HG02588 (cell line): ENCODE results near the gene NCK2.
"Not testable (repeated sequence)": the region's sequence is repeated elsewhere in the genome, so short reads cannot be mapped to it uniquely, and the experiment has no call there.

Experiments used
- ATAC-seq: cut with Tn5 transposase; IDR thresholded peaks from one replicate; pipeline ENCODE4 v1.9.1; 2021; ENCODE audit warnings: mild to moderate bottlenecking, moderate library complexity; ENCODE audit not compliant: unreplicated experiment

NCK2 gene

GRCh38 chr2:105883911-105884694, 139.4 kb downstream of the NCK2 start:
- ATAC-seq = no peak

DNA sequence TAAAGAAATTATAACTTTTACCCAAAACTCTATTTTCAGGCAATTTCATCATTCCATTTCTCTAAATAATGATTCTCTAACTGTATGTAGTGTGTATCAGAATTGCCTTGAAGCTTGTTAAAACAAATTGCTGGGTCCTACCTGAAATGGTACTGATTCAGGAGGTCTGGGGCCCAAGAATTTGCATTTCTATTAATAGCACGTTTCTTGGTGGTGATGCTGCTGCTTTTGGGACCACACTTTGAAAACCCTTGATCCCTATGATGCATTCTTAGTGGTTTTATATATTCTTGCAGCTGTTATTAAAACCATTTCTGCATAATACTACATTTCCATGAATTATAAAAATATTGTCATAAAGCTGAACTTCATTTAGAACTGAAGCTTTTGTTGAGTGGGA, 140.7 kb downstream of the NCK2 start:
- ATAC-seq = no peak

DNA sequence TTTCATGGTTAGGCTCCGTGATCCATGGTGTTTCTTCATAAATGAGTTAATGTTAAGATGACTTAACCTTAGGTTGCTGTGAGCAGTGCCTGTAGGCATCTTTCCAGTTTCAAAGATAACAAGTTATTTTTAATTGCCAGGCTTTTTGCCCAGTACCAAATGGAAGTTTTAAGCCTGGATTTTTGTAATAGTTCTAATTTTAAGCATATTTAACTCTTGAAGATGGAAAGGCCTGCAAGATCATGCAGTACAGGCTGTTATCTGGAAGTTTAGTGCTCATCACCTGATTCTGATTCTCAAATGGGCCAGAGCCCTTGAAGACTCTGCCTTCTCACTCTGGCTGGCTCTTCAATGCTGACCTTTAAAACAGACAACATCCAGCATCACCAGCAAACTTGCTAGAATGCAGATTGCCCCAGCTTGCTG, 141.3 kb downstream of the NCK2 start:
- no peak for ATAC-seq

DNA sequence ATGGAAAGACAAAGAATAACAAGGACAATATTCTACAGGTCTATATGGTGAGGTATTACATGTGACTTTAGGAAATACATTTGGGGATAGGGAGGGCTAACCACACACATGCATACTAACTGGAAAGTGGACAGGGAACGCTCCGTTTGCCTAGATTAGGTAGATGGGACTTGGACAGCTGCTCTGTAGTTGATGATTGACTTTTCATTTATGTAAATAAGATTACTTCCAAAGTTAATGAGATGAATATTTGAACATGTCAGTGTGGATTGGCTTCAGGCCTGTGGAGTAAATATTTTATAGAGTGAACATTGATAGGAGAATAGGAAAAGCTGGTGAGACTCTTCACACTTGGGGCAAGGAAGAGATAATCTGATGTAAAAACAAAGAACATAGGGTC, 142.0 kb downstream of the NCK2 start:
- ATAC-seq = no peak

GRCh38 chr2:105887256-105887655, 142.5 kb downstream of the NCK2 start:
- ATAC-seq = no peak

- no peak for ATAC-seq
These were observed 143.9 kb downstream of the NCK2 start for GRCh38 chr2:105888625-105889024.

GRCh38 chr2:105889046-105889445, 144.3 kb downstream of the NCK2 start:
- ATAC-seq = no peak

DNA sequence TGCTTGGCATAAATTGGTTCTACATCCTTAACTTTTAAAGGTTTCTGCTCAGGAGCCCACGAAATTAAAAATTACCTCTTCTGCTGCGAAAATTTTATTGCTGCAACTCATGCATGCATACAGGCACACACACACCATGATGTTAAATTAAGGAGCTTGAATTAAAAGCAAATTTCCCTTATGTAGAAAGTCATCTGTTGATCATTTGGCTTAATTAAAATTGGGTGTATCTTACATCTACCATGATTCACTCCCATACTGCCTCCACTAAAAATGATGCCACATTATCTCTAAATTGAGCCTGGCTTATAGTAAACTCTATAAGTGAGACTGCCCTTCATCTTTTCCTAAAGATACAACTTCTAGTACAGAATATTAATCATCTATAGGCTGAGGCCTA, 145.4 kb downstream of the NCK2 start:
- no peak for ATAC-seq

DNA sequence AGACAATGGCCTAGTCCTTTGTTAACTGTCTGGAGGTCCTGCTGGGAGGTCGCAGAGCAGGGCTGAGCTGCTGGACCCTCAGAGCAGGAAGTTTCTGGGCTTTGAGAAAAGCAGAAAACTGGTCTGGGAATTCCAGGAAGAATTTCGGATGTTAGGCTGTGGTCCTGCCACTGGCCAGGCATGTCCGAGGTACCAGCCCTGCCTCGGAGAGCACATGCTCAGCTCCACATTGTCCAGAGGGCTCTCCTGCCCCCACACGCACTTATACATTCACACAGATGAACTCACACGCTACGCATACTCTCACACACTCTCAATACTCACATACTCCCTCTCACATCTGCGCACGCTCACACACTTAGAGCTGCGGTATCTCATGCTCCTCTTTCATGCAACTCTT, 146.1 kb downstream of the NCK2 start:
- no peak for ATAC-seq

- ATAC-seq = no peak
These were observed 148.6 kb downstream of the NCK2 start for GRCh38 chr2:105893011-105893995.

GRCh38 chr2:105894327-105894944, 149.7 kb downstream of the NCK2 start:
- no peak for ATAC-seq

DNA sequence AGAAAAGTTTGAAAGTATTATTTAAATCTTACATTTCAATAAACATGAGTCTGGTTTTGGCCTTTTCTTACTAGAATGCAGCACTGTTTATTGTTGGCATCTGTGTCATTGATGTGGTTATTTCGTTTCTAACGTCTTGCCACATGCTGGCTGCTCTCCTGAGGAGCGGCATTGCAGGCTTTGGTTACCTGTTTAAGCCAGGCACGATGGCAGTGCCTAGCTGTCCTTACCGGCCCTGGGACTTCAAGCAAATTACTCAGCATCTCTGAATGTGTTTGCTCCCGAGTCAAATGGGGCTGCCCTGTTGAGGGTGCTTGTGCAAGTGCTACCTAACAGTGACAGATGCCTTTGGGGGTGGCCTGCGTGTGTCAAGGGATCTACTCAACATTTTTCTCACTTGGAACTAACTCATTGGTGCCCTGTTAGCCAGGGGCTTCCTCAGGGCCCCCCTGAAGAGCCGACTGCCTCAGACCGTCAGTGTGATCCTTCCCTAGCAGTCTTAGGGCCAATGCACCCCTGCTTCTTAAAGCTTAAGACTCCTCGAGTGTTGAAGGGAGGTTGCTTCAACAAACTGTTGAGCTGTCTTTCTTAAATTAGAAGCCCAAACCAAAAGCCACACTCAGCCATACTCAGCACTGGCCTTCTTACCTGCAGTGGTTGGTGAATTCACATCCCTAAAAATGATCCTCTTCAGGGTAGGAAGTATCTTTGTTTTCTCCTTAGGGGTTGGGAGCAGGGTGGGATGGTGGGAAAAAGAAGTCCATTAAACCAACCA, 151.5 kb downstream of the NCK2 start:
- ATAC-seq = no peak

GRCh38 chr2:105896765-105897163, 152.1 kb downstream of the NCK2 start:
- no peak for ATAC-seq

DNA sequence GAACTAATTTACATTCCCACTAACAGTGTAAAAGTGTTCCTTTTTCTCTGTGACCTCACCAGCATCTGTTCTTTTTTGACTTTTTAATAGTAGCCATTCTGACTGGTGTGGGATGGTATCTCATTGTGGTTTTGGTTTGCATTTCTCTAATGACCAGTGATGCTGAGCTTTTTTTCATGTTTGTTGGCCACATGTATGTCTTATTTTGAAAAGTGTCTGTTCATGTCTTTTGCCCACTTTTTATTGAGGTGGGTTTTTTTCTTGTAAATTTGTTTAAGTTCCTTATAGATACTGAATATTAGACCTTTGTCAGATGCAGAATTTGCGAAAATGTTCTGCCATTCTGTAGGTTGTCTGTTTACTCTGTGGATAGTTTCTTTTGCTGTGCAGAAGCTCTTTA, 153.0 kb downstream of the NCK2 start:
- not testable (repeated sequence) for ATAC-seq

DNA sequence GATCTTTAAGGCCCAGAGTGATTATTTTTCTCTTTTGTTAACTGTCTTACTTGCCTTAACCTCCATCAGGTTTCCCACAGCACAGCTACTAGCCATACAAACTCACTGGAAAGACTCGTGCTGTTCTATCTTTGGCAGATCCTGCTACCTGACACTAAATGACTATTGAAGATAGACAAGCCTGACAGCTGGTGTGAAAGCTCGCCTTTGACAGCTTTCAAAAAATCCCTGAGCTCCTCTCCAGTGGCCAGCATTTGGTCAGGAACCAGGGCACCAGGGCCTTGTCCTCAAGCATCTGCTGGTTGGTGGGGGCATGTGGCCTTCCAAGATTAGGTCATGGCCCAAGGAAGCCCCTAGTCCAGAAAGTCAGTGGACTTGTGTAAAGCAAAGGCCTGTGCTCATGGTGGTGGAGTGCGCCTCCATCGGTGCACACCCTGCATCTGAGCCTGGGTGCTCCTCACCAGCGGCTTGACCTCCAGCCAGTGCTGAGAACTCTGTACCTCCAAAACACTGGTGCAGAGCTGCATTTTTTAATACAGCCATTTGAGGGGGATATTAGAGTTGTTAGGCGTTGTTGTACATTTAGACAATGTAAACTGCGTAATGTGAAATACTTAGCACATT, 158.5 kb downstream of the NCK2 start:
- no peak for ATAC-seq

- peak; percentile 92 for ATAC-seq
These were observed 160.2 kb downstream of the NCK2 start for GRCh38 chr2:105904938-105905337.

DNA sequence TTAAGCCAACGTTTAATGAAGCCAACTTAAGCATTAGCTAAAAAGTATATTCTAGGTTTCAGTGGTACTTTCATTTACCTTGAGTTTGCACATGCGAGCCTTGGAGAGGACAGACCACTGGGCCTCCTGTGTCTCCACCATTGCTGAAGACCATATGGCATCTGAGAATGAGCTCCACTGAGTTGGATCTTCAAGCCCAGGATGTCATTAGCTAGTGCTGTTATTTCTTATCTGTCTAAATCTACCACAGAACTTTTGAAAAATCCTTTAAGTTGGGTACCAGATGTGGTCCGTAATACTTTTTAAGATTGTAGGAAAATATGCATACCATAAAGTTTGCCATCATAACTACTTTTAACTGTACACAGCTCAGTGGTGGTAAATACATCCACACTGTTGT, 161.8 kb downstream of the NCK2 start:
- no peak for ATAC-seq

GRCh38 chr2:105907184-105907583, 162.5 kb downstream of the NCK2 start:
- ATAC-seq = no peak

DNA sequence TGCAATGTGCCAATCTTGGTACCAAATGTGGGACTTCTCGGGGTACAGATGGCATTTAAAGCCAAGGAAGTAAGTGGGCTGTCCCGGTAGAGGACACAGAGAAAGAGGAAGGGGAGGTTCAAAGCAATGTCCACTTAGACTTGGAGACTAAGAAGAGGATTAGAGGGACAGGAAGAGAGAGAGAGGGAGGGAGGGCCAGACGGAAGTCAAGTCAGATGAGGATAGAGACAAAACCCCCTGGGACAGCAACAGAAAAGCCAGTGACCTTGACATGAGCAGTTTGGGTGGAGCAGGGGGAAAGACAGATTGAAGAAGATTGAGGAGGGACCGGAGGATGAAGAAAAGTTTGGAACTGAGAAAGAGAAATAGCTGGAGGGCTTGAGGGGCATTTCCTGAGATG, 164.5 kb downstream of the NCK2 start:
- ATAC-seq = no peak
